Liver (tissue), 9 donors: ENCODE measurements around the gene DISP3. TPM values are rescaled to one million over a fixed set of nuclear protein-coding genes. Genes with fewer than 3 reads are reported as not detected.

ENCODE experiments used
- DNase-seq: peaks from one replicate; pipeline ENCODE4 v3.0.0-alpha.2; 2017; ENCODE audit warnings: low spot score
- H3K27ac ChIP-seq, 2 donors: one replicate each; pipeline ENCODE4 v1.7.0; 2013; ENCODE audit warnings: inconsistent platforms in 2 of 2, low read length in 2 of 2, control low read depth in 1 of 2, low read depth in 1 of 2, mild to moderate bottlenecking in 1 of 2
- H3K27me3 ChIP-seq, 4 donors: one replicate each; pipeline versions ENCODE4 v1.6.1 to v1.7.0; 2013; ENCODE audit warnings: low read length in 3 of 4, inconsistent platforms in 1 of 4, mild to moderate bottlenecking in 1 of 4, moderate library complexity in 1 of 4; ENCODE audit not compliant: control insufficient read depth in 4 of 4, insufficient read depth in 4 of 4
- H3K36me3 ChIP-seq, 4 donors: one replicate each; pipeline versions ENCODE4 v1.6.1 to v1.7.0; 2013; ENCODE audit warnings: low read length in 3 of 4, mild to moderate bottlenecking in 3 of 4, low read depth in 1 of 4, moderate library complexity in 1 of 4; ENCODE audit not compliant: control insufficient read depth in 4 of 4, insufficient read depth in 3 of 4
- H3K4me1 ChIP-seq, 4 donors: one replicate each; pipeline versions ENCODE4 v1.6.1 to v1.7.0; 2013; ENCODE audit warnings: low read length in 3 of 4, mild to moderate bottlenecking in 3 of 4, moderate library complexity in 1 of 4; ENCODE audit not compliant: control insufficient read depth in 4 of 4, insufficient read depth in 4 of 4
- H3K4me3 ChIP-seq, 3 donors: one replicate each; pipeline versions ENCODE4 v1.6.1 to v1.7.0; 2013; ENCODE audit warnings: low read length in 3 of 3, control low read depth in 1 of 3, low read depth in 1 of 3, mild to moderate bottlenecking in 1 of 3
- H3K9ac ChIP-seq, 2 donors: one replicate each; pipeline ENCODE4 v1.7.0; 2013; ENCODE audit warnings: low read length in 2 of 2, mild to moderate bottlenecking in 2 of 2, moderate library complexity in 2 of 2, control low read depth in 1 of 2, low read depth in 1 of 2
- H3K9me3 ChIP-seq, 4 donors: one replicate each; pipeline versions ENCODE4 v1.6.1 to v1.7.0; 2013; ENCODE audit warnings: low read length in 3 of 4; ENCODE audit not compliant: control insufficient read depth in 4 of 4
- CTCF ChIP-seq: fragments of 150-350 bp; IDR thresholded peaks from 2 replicates; pipeline ENCODE4 v1.5.1; 2017; ENCODE audit warnings: improper control_type of control experiment, low read depth, low read length; ENCODE audit not compliant: missing input control
- EGR1 ChIP-seq, 2 donors: IDR thresholded peaks; 2 replicates each; pipeline ENCODE4 v1.6.1; 2016 to 2018; ENCODE audit warnings: antibody characterized with exemption in 2 of 2, low read depth in 2 of 2
- FOXA1 ChIP-seq: IDR thresholded peaks from 2 replicates; pipeline ENCODE4 v1.6.1; 2016; ENCODE audit warnings: antibody characterized with exemption
- FOXA2 ChIP-seq: IDR thresholded peaks from 2 replicates; pipeline ENCODE4 v1.6.1; 2016; ENCODE audit warnings: antibody characterized with exemption
- HNF4A ChIP-seq, 2 donors: conservative IDR thresholded peaks; 2 replicates each; pipeline ENCODE4 v1.6.1; 2016; ENCODE audit warnings: antibody characterized with exemption in 2 of 2, mild to moderate bottlenecking in 2 of 2
- HNF4G ChIP-seq: IDR thresholded peaks from 2 replicates; pipeline ENCODE4 v1.6.1; 2016; ENCODE audit warnings: antibody characterized with exemption
- JUND ChIP-seq, 2 donors: IDR thresholded peaks; 2 replicates each; pipeline ENCODE4 v1.6.1; 2016; ENCODE audit warnings: antibody characterized with exemption in 2 of 2
- MAX ChIP-seq: IDR thresholded peaks from 2 replicates; pipeline ENCODE4 v1.6.1; 2016; ENCODE audit warnings: antibody characterized with exemption
- NR2F2 ChIP-seq: IDR thresholded peaks from 2 replicates; pipeline ENCODE4 v1.6.1; 2016; ENCODE audit warnings: antibody characterized with exemption
- RAD21 ChIP-seq, 2 donors: IDR thresholded peaks; 2 replicates each; pipeline ENCODE4 v1.6.1; 2016; ENCODE audit warnings: antibody characterized with exemption in 2 of 2, mild to moderate bottlenecking in 2 of 2
- REST ChIP-seq: IDR thresholded peaks from 2 replicates; pipeline ENCODE4 v1.6.1; 2016; ENCODE audit warnings: antibody characterized with exemption, mild to moderate bottlenecking
- RXRA ChIP-seq, 2 donors: IDR thresholded peaks; 2 replicates each; pipeline ENCODE4 v1.6.1; 2017 to 2018; ENCODE audit warnings: antibody characterized with exemption in 2 of 2, mild to moderate bottlenecking in 1 of 2
- SP1 ChIP-seq: IDR thresholded peaks from 2 replicates; pipeline ENCODE4 v1.6.1; 2018; ENCODE audit warnings: antibody characterized with exemption, mild to moderate bottlenecking
- TAF1 ChIP-seq: conservative IDR thresholded peaks from 2 replicates; pipeline ENCODE4 v1.6.1; 2016; ENCODE audit warnings: antibody characterized with exemption, mild to moderate bottlenecking
- YY1 ChIP-seq: IDR thresholded peaks from 2 replicates; pipeline ENCODE4 v1.6.1; 2016; ENCODE audit warnings: antibody characterized with exemption, mild to moderate bottlenecking
- ZBTB33 ChIP-seq: IDR thresholded peaks from 2 replicates; pipeline ENCODE4 v1.6.1; 2016; ENCODE audit warnings: antibody characterized with exemption
- WGBS: extraction: QIAGEN DNeasy Blood & Tissue Kit; methylation state at CpG from one replicate; pipeline ENCODE4 v1.1.7; 2013; 5-methylcytosine and 5-hydroxymethylcytosine counted together
- polyA plus RNA-seq, 2 donors: library from polyadenylated mRNA; stranded (reverse) in 1 of 2; unstranded in 1 of 2; fragments of 200-250 nt in 1 of 2; fragments of >200 nt in 1 of 2; fragmentation: Nextera tagmentation in 1 of 2; extraction: Ambion mirVana in 1 of 2; gene quantifications; one replicate each; pipeline versions ENCODE4 v1.2.1 to v1.2.3, GENCODE V29; 2013 to 2015
- total RNA-seq, 2 donors: library from RNA; depleted of rRNA; stranded (reverse); fragments of >200 nt; gene quantifications; one replicate each; pipeline ENCODE4 v1.2.3, GENCODE V29; 2014
- donor health status: healthy.
- donor health status: healthy.
- donor health status: healthy.
- donor health status: healthy.
- donor health status: healthy.

DISP3 gene
- total and polyA plus RNA-seq, 4 donors = 0.02 to 0.08 TPM; not detected in 2

GRCh38 chr1:11461531-11462137, 17.3 kb upstream of the DISP3 start:
- H3K9ac ChIP-seq = no peak overlapping the region
- H3K36me3 ChIP-seq = no peaks in the 10 kb centered on the region
- H3K27ac ChIP-seq = no peak overlapping the region
- no peaks in the 10 kb centered on the region for H3K4me1 ChIP-seq
- no peak overlapping the region for H3K4me3 ChIP-seq
- no peaks in the 10 kb centered on the region for H3K9me3 ChIP-seq
- 57% methylated on average over 9 of the region's 9 CpGs for WGBS
- DNase-seq = no peak
- TF ChIP-seq FOXA2 = no peak
- no peak for TF ChIP-seq TAF1
- TF ChIP-seq CTCF = no peak
- no peak for TF ChIP-seq JUND (IDR thresholded peaks at IDR 0.05)
- TF ChIP-seq YY1 = no peak
- no peak for TF ChIP-seq REST
- TF ChIP-seq MAX = no peak
- no peak for TF ChIP-seq RXRA (IDR thresholded peaks at IDR 0.05)
- no peak for TF ChIP-seq HNF4G
- TF ChIP-seq FOXA1 = no peak
- no peak for TF ChIP-seq ZBTB33
- no peak for TF ChIP-seq NR2F2
- TF ChIP-seq HNF4A (conservative IDR thresholded peaks at IDR 0.05) = no peak
- no peak for TF ChIP-seq RAD21 (IDR thresholded peaks at IDR 0.05)
- TF ChIP-seq EGR1 (IDR thresholded peaks at IDR 0.05; ENCODE audit: low read depth in 2 of 2) = no peak
- H3K27me3 ChIP-seq = no peaks in the 10 kb centered on the region

- H3K4me3 ChIP-seq = no peak overlapping the region
- no peak for DNase-seq
- H3K9me3 ChIP-seq = no peaks in the 10 kb centered on the region
- no peaks in the 10 kb centered on the region for H3K36me3 ChIP-seq
- 73% methylated on average over 19 of the region's 19 CpGs for whole genome bisulfite sequencing
- no peak overlapping the region for H3K9ac ChIP-seq
- H3K27ac ChIP-seq = no peak overlapping the region
- no peaks in the 10 kb centered on the region for H3K27me3 ChIP-seq
- H3K4me1 ChIP-seq = no peaks in the 10 kb centered on the region
- TF ChIP-seq YY1 = no peak
- no peak for TF ChIP-seq REST
- TF ChIP-seq SP1 = no peak
- no peak for TF ChIP-seq JUND (IDR thresholded peaks at IDR 0.05)
- TF ChIP-seq FOXA1 = no peak
- TF ChIP-seq TAF1 = no peak
- no peak for TF ChIP-seq CTCF
- TF ChIP-seq HNF4A (conservative IDR thresholded peaks at IDR 0.05) = no peak
- TF ChIP-seq NR2F2 = no peak
- no peak for TF ChIP-seq MAX
- TF ChIP-seq FOXA2 = no peak
Measured at GRCh38 chr1:11462224-11462923, 16.6 kb upstream of the DISP3 start.
